Measurements from ENCODE around the gene ENOSF1. TPM values are rescaled to one million over a fixed set of nuclear protein-coding genes. Genes with fewer than 3 reads are reported as not detected.
A peak's percentile ranks its signal among the peaks of the same experiment; 100 is the strongest.

The ENOSF1 gene
- total RNA-seq, 1 experiment from 2014 or later: 39.2 TPM

DNA sequence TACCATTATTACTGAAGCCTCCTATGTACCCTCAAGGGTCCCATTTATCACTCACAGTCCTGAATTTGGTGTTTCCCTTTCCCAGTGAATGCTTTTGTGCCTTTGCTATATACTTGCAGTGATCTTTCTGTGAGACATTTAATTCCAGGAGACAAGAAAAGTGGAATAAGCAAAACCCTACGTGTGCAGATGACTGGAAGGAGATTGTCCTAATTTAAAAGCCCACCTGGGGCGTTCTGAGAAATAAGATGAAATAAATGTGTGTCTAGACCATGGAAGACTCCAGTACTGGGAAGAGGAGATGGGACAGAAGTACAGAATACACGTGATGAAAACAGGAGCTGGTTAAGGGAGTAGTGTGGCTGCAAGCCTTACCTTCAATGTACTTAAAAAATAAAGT is 35.7 kb downstream of the ENOSF1 start:
- H3K27me3 ChIP-seq (replicated peaks; ENCODE audit: insufficient read depth, low read depth, low read length, poor library complexity): no peaks in the 10 kb centered on the region
- no peak overlapping the region for H3K27ac ChIP-seq (ENCODE audit: low read depth, low read length, poor library complexity, severe bottlenecking)
- H3K9me3 ChIP-seq (ENCODE audit: low read depth, low read length, poor library complexity, severe bottlenecking): no peaks in the 10 kb centered on the region
- no peak overlapping the region for H3K4me3 ChIP-seq (ENCODE audit: low read depth, low read length, poor library complexity, severe bottlenecking)
- DNase-seq (ENCODE audit: low spot score): no peak
- no peak for TF ChIP-seq EZH2 (IDR thresholded peaks at IDR 0.05; ENCODE audit: borderline replicate concordance, low read depth, low read length, poor library complexity, severe bottlenecking)
- TF ChIP-seq, protein P1, sequence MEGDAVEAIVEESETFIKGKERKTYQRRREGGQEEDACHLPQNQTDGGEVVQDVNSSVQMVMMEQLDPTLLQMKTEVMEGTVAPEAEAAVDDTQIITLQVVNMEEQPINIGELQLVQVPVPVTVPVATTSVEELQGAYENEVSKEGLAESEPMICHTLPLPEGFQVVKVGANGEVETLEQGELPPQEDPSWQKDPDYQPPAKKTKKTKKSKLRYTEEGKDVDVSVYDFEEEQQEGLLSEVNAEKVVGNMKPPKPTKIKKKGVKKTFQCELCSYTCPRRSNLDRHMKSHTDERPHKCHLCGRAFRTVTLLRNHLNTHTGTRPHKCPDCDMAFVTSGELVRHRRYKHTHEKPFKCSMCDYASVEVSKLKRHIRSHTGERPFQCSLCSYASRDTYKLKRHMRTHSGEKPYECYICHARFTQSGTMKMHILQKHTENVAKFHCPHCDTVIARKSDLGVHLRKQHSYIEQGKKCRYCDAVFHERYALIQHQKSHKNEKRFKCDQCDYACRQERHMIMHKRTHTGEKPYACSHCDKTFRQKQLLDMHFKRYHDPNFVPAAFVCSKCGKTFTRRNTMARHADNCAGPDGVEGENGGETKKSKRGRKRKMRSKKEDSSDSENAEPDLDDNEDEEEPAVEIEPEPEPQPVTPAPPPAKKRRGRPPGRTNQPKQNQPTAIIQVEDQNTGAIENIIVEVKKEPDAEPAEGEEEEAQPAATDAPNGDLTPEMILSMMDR (conservative IDR thresholded peaks at IDR 0.05; ENCODE audit: low read depth, low read length): no peak
- no TSS peak for BruUV-seq (replicated peaks)
- POLR2A ChIA-PET (ENCODE audit: low non-redundant PET): interaction anchor here (0.6 kb wide), 1 partner anchor 201 kb away, joined by 4 read pairs; no protein-coding TSS in a partner anchor
- H3K36me3 ChIP-seq (ENCODE audit: insufficient read depth, low read length, poor library complexity, severe bottlenecking): peaks cover 46% of the 10 kb centered on the region
- intact Hi-C loops (cut with micrococcal nuclease; ENCODE audit: unreplicated experiment): no loop called here
- CTCF ChIA-PET: no interaction called here
- no peaks in the 10 kb centered on the region for H3K4me1 ChIP-seq (ENCODE audit: insufficient read depth, low read length, poor library complexity, severe bottlenecking)

DNA sequence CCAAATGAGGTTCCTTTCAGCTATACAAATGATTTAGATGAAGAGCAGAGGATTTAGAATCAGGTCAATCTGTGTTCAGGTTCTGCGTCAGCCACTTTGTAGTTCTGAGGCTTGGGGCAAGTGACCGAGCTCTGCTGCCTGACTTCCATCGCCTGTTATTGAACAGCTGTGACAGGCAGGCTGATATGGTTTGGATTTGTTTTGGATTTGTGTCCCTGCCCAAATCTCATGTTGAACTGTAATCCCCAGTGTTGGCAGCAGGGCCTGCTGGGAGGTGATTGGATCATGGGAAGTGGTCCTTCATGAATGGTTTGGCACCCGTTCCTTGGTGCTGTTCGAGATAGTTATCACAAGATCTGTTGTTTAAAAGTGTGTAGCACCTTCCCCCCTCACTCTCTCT is 36.4 kb downstream of the ENOSF1 start:
- Histone ChIP-seq H3K4me3 (ENCODE audit: low read depth, low read length, poor library complexity, severe bottlenecking) (no peak overlapping the region), H3K27ac (ENCODE audit: low read depth, low read length, poor library complexity, severe bottlenecking) (no peak overlapping the region), H3K9me3 (ENCODE audit: low read depth, low read length, poor library complexity, severe bottlenecking) (no peaks in the 10 kb centered on the region), H3K4me1 (ENCODE audit: insufficient read depth, low read length, poor library complexity, severe bottlenecking) (no peaks in the 10 kb centered on the region), H3K27me3 (replicated peaks; ENCODE audit: insufficient read depth, low read depth, low read length, poor library complexity) (no peaks in the 10 kb centered on the region), H3K36me3 (ENCODE audit: insufficient read depth, low read length, poor library complexity, severe bottlenecking) (peaks cover 52% of the 10 kb centered on the region)
- POLR2A ChIA-PET (ENCODE audit: low non-redundant PET): no interaction called here
- intact Hi-C loops (cut with micrococcal nuclease; ENCODE audit: unreplicated experiment): no loop called here
- TF ChIP-seq, protein P1 (conservative IDR thresholded peaks at IDR 0.05; ENCODE audit: low read depth, low read length): no peak
- no peak for TF ChIP-seq EZH2 (IDR thresholded peaks at IDR 0.05; ENCODE audit: borderline replicate concordance, low read depth, low read length, poor library complexity, severe bottlenecking)
- DNase-seq (ENCODE audit: low spot score): no peak
- CTCF ChIA-PET: no interaction called here
- no TSS peak for BruUV-seq (replicated peaks)

DNA sequence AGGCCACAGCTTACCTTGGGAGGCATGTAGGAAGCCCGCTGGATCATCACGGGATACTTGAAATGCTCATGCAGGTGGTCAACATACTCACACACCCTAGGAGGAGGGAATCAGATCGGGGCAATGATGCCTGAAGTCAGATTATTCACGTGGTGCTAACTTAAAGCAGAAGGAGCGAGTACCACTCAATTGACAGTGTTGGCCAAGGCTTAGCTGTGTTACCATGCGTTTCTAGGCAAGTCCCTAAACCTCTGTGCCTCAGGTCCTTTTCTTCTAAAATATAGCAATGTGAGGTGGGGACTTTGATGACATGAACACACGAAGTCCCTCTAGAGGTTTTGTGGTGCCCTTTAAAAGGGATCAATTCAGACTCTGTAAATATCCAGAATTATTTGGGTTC is 37.1 kb downstream of the ENOSF1 start:
- H3K9me3 ChIP-seq (ENCODE audit: low read depth, low read length, poor library complexity, severe bottlenecking): no peaks in the 10 kb centered on the region
- H3K4me1 ChIP-seq (ENCODE audit: insufficient read depth, low read length, poor library complexity, severe bottlenecking): no peaks in the 10 kb centered on the region
- TF ChIP-seq, protein P1 (conservative IDR thresholded peaks at IDR 0.05; ENCODE audit: low read depth, low read length): no peak
- no peak for TF ChIP-seq EZH2 (IDR thresholded peaks at IDR 0.05; ENCODE audit: borderline replicate concordance, low read depth, low read length, poor library complexity, severe bottlenecking)
- H3K27ac ChIP-seq (ENCODE audit: low read depth, low read length, poor library complexity, severe bottlenecking): peak overlapping the region; percentile 17
- ChIA-PET POLR2A (ENCODE audit: low non-redundant PET) (no interaction called here), CTCF (no interaction called here)
- no peak for DNase-seq (ENCODE audit: low spot score)
- BruUV-seq (replicated peaks): no TSS peak
- H3K27me3 ChIP-seq (replicated peaks; ENCODE audit: insufficient read depth, low read depth, low read length, poor library complexity): no peaks in the 10 kb centered on the region
- H3K36me3 ChIP-seq (ENCODE audit: insufficient read depth, low read length, poor library complexity, severe bottlenecking): peaks cover 60% of the 10 kb centered on the region
- intact Hi-C loops (cut with micrococcal nuclease; ENCODE audit: unreplicated experiment): no loop called here
- H3K4me3 ChIP-seq (ENCODE audit: low read depth, low read length, poor library complexity, severe bottlenecking): no peak overlapping the region

All from A673 (cell line).